SK-N-SH (cell line): ENCODE results near the gene PLG. TPM values are rescaled to one million over a fixed set of nuclear protein-coding genes. Genes with fewer than 3 reads are reported as not detected.

Source experiments
- CTCF ChIA-PET: fragments of 300-600, 350-600 bp; formaldehyde crosslinking; extraction: SDS; loops from one replicate; lab custom pipeline; 2021; lab: Yijun Ruan, JAX
- POLR2A ChIA-PET: fragments of 350-600 bp; sonication (Branson Sonifier 250); formaldehyde crosslinking; extraction: SDS; loops from one replicate; lab custom pipeline; 2020; ENCODE audit warnings: antibody characterized with exemption, inconsistent platforms; lab: Yijun Ruan, JAX
- DNase-seq: peaks from one replicate; pipeline ENCODE4 v3.0.0; 2012
- H2AFZ ChIP-seq: fragments of 200-600 bp; sonication (generic); 2 replicates; pipeline ENCODE4 v1.8.1; 2016; ENCODE audit warnings: antibody characterized with exemption, mild to moderate bottlenecking, low read depth
- H3F3A ChIP-seq: fragments of 200-600 bp; sonication (generic); replicated peaks from 2 replicates; pipeline ENCODE3; 2016; ENCODE audit warnings: antibody characterized with exemption, mild to moderate bottlenecking; ENCODE audit not compliant: insufficient read depth
- H3K27ac ChIP-seq, 2 experiments: fragments of 200-500 bp in 1 of 2; fragments of 200-600 bp in 1 of 2; sonication (Bioruptor generic) in 1 of 2; sonication (generic), shearing (Covaris generic) in 1 of 2; 2 replicates each; pipeline versions ENCODE4 v1.5.1 to v1.6.1; 2014 to 2016; ENCODE audit warnings: low read depth in 2 of 2, inconsistent platforms in 1 of 2, low read length in 1 of 2, mild to moderate bottlenecking in 1 of 2, mixed read lengths in 1 of 2
- H3K27me3 ChIP-seq: fragments of 200-600 bp; sonication (generic), shearing (Covaris generic); 2 replicates; pipeline ENCODE4 v1.6.1; 2016; ENCODE audit warnings: mixed run types; ENCODE audit not compliant: insufficient read depth
- H3K36me3 ChIP-seq, 2 experiments: fragments of 200-500 bp in 1 of 2; fragments of 200-600 bp in 1 of 2; sonication (Bioruptor generic) in 1 of 2; sonication (generic) in 1 of 2; replicated peaks in 1 of 2; 2 replicates each; pipeline versions ENCODE3 to v1.5.1; 2014 to 2016; ENCODE audit warnings: low read length in 1 of 2, mild to moderate bottlenecking in 1 of 2; ENCODE audit not compliant: insufficient read depth in 2 of 2, control insufficient read depth in 1 of 2
- H3K4me1 ChIP-seq, 2 experiments: fragments of 200-500 bp in 1 of 2; fragments of 200-600 bp in 1 of 2; sonication (Bioruptor generic) in 1 of 2; sonication (generic), shearing (Covaris generic) in 1 of 2; 2 replicates each; pipeline versions ENCODE4 v1.5.1 to v1.6.1; 2014 to 2016; ENCODE audit warnings: low read depth in 1 of 2, low read length in 1 of 2, mixed run types in 1 of 2; ENCODE audit not compliant: insufficient read depth in 2 of 2, control insufficient read depth in 1 of 2
- H3K4me2 ChIP-seq: fragments of 200-600 bp; sonication (generic), shearing (Covaris generic); 2 replicates; pipeline ENCODE4 v1.6.1; 2017; ENCODE audit warnings: mixed run types
- H3K4me3 ChIP-seq, 2 experiments: fragments of 200-500 bp in 1 of 2; fragments of 200-600 bp in 1 of 2; sonication (Bioruptor generic) in 1 of 2; sonication (generic), shearing (Covaris generic) in 1 of 2; 2 replicates each; pipeline versions ENCODE4 v1.5.1 to v1.8.1; 2014 to 2016; ENCODE audit warnings: low read depth in 2 of 2, inconsistent platforms in 1 of 2, low read length in 1 of 2, mild to moderate bottlenecking in 1 of 2, mixed read lengths in 1 of 2, moderate library complexity in 1 of 2
- H3K79me2 ChIP-seq: fragments of 200-600 bp; sonication (generic); 2 replicates; pipeline ENCODE4 v1.8.1; 2017; ENCODE audit warnings: mild to moderate bottlenecking; ENCODE audit not compliant: insufficient read depth
- H3K9ac ChIP-seq: fragments of 200-600 bp; sonication (generic); 2 replicates; pipeline ENCODE4 v1.6.1; 2017; ENCODE audit warnings: mixed run types
- H3K9me2 ChIP-seq: fragments of 200-600 bp; sonication (generic); 2 replicates; pipeline ENCODE4 v1.6.1; 2017; ENCODE audit warnings: mixed run types
- H3K9me3 ChIP-seq: fragments of 200-600 bp; sonication (generic); 2 replicates; pipeline ENCODE4 v1.6.1; 2017; ENCODE audit warnings: mixed run types, mild to moderate bottlenecking, moderate library complexity
- H4K20me1 ChIP-seq: fragments of 200-600 bp; sonication (generic); 2 replicates; pipeline ENCODE4 v1.6.1; 2017; ENCODE audit warnings: mild to moderate bottlenecking, mixed run types; ENCODE audit not compliant: insufficient read depth
- ELF1 ChIP-seq: IDR thresholded peaks from 2 replicates; pipeline ENCODE4 v1.4.0; 2012
- EP300 ChIP-seq, 2 experiments: IDR thresholded peaks; 2 replicates each; pipeline versions ENCODE4 v1.4.0 to v1.6.1; 2012; ENCODE audit warnings: borderline replicate concordance in 1 of 2, low read depth in 1 of 2, low read length in 1 of 2
- FOSL2 ChIP-seq: IDR thresholded peaks from 2 replicates; pipeline ENCODE4 v1.4.0; 2012; ENCODE audit warnings: low read depth, mild to moderate bottlenecking, moderate library complexity, borderline replicate concordance
- FOXM1 ChIP-seq: IDR thresholded peaks from 2 replicates; pipeline ENCODE4 v1.4.0; 2012; ENCODE audit warnings: low read depth, mild to moderate bottlenecking
- GATA2 ChIP-seq: sonication (generic); formaldehyde crosslinking; IDR thresholded peaks from 2 replicates; pipeline ENCODE4 v1.5.0; 2020; ENCODE audit warnings: mild to moderate bottlenecking, missing genetic modification reagents
- IRF3 ChIP-seq: fragments of 150-350 bp; IDR thresholded peaks from 2 replicates; pipeline ENCODE4 v1.6.1; 2016; ENCODE audit warnings: mild to moderate bottlenecking, low read depth, low read length
- JUND ChIP-seq: IDR thresholded peaks from 2 replicates; pipeline ENCODE4 v1.4.0; 2012
- MEF2A ChIP-seq: IDR thresholded peaks from 2 replicates; pipeline ENCODE4 v1.4.0; 2012; ENCODE audit warnings: low read depth, borderline replicate concordance
- NFIC ChIP-seq: IDR thresholded peaks from 2 replicates; pipeline ENCODE4 v1.4.0; 2012; ENCODE audit warnings: borderline replicate concordance
- NRF1 ChIP-seq: IDR thresholded peaks from 2 replicates; pipeline ENCODE4 v1.6.1; 2012; ENCODE audit warnings: low read depth, mild to moderate bottlenecking, low read length
- POLR2AphosphoS5 ChIP-seq: IDR thresholded peaks from 2 replicates; pipeline ENCODE4 v1.6.1; 2012; ENCODE audit warnings: low read depth, low read length
- RCOR1 ChIP-seq: fragments of 150-350 bp; IDR thresholded peaks from 2 replicates; pipeline ENCODE4 v1.6.1; 2017; ENCODE audit warnings: antibody characterized with exemption, low read length
- RFX5 ChIP-seq: IDR thresholded peaks from 2 replicates; pipeline ENCODE4 v1.6.1; 2012; ENCODE audit warnings: mild to moderate bottlenecking, improper control_type of control experiment, low read length
- RXRA ChIP-seq: IDR thresholded peaks from 2 replicates; pipeline ENCODE4 v1.4.0; 2012; ENCODE audit warnings: low read depth, mild to moderate bottlenecking, borderline replicate concordance
- SIN3A ChIP-seq: IDR thresholded peaks from 2 replicates; pipeline ENCODE4 v1.6.1; 2012; ENCODE audit warnings: low read depth, mild to moderate bottlenecking, low read length, moderate library complexity, borderline replicate concordance
- SMC3 ChIP-seq: IDR thresholded peaks from 2 replicates; pipeline ENCODE4 v1.6.1; 2012; ENCODE audit warnings: low read depth, low read length, improper control_type of control experiment
- TAF1 ChIP-seq: IDR thresholded peaks from 2 replicates; pipeline ENCODE4 v1.6.1; 2012; ENCODE audit warnings: low read depth, mild to moderate bottlenecking, low read length, moderate library complexity, borderline replicate concordance
- TCF12 ChIP-seq: IDR thresholded peaks from 2 replicates; pipeline ENCODE4 v1.4.0; 2012
- YY1 ChIP-seq: IDR thresholded peaks from 2 replicates; pipeline ENCODE4 v1.4.0; 2012; ENCODE audit warnings: low read depth, mild to moderate bottlenecking
- ZBTB33 ChIP-seq: IDR thresholded peaks from 2 replicates; pipeline ENCODE4 v1.4.0; 2012; ENCODE audit warnings: low read depth, borderline replicate concordance
- WGBS: methylation state at CpG from one replicate; pipeline ENCODE4 v1.1.6; 2017; ENCODE audit warnings: low lambda C conversion rate; 5-methylcytosine and 5-hydroxymethylcytosine counted together
- polyA plus RNA-seq, 3 experiments: library from polyadenylated mRNA; depleted of rRNA; stranded (reverse); fragments of >200 nt; gene quantifications; 2 replicates each; pipeline ENCODE4 v1.2.3, GENCODE V29; 2012
- TF ChIP-seq, protein P1 (sequence below): IDR thresholded peaks from 2 replicates; pipeline ENCODE4 v1.4.0; 2012; ENCODE audit warnings: low read depth, borderline replicate concordance
- TF ChIP-seq, protein P2 (sequence below): IDR thresholded peaks from 2 replicates; pipeline ENCODE4 v1.6.1; 2012; ENCODE audit warnings: mild to moderate bottlenecking, low read depth, low read length, moderate library complexity

The PLG gene
- polyA plus RNA-seq, 1 of the 3 experiments (the other 2 are of a cell fraction): not detected

DNA sequence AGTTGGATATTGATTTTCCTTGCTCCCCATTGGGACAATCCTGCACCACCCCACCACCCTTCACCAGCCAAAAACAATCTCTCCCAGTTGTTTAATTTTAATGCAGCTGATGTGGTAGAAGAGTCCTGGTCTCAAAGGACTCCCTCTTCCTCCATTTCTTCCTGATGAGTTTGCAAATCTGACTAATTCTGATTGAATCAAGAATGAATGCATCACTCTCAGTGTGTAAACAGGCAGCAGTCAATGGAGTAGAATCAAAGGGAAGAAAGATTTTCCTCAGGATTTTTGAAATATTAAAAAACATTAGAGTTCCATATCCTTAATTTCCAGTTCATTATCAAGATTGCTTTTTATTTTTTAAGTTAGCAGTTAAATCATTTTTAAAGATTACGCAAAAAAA lies 54.0 kb downstream of the PLG start (continued):
- TF ChIP-seq, protein P1, sequence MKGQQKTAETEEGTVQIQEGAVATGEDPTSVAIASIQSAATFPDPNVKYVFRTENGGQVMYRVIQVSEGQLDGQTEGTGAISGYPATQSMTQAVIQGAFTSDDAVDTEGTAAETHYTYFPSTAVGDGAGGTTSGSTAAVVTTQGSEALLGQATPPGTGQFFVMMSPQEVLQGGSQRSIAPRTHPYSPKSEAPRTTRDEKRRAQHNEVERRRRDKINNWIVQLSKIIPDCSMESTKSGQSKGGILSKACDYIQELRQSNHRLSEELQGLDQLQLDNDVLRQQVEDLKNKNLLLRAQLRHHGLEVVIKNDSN: no peak
- no peak for TF ChIP-seq NFIC
- TF ChIP-seq YY1: no peak

DNA sequence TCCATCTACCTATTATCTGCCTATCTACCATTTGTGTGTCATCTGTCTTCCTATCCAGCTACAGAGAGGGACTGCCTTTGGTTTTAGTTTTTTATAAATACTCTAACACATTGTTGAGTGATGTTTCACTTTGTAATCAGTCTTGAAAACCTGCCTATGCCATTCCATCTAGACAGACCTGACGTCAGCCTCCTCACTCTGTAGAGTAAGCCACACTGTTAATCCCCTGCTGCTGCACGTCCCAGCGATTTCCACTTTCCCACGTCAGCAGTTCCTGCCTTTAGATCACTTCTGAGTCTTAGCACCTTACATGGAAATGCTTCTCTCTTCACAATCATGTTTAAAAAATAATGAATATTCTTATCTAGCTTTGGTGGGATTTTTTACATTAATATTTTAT lies 54.8 kb downstream of the PLG start:
- POLR2A ChIA-PET: no interaction called here
- Histone ChIP-seq H3K36me3 (no peaks in the 10 kb centered on the region), H3K4me3 (no peak overlapping the region; a peak in 1 of 4 replicates), H3F3A (no peaks in the 10 kb centered on the region), H4K20me1 (no peaks in the 10 kb centered on the region), H3K4me1 (no peaks in the 10 kb centered on the region), H3K9me2 (no peaks in the 10 kb centered on the region), H3K9ac (no peak overlapping the region), H3K4me2 (no peak overlapping the region), H3K79me2 (no peaks in the 10 kb centered on the region), H3K27ac (no peak overlapping the region), H3K9me3 (no peaks in the 10 kb centered on the region), H3K27me3 (peaks cover 4% of the 10 kb centered on the region), H2AFZ (no peak overlapping the region)
- no peak for TF ChIP-seq NRF1
- no peak for TF ChIP-seq FOSL2
- TF ChIP-seq SMC3: no peak
- TF ChIP-seq TAF1: no peak
- TF ChIP-seq GATA2 (CRISPR knock-in tag): no peak
- no peak for TF ChIP-seq EP300 (IDR thresholded peaks at IDR 0.05; ENCODE audit: borderline replicate concordance in 1 of 2, low read depth in 1 of 2, low read length in 1 of 2)
- no peak for TF ChIP-seq TCF12
- TF ChIP-seq RCOR1: no peak
- TF ChIP-seq RFX5: no peak
- TF ChIP-seq SIN3A: no peak
- DNase-seq: no peak
- WGBS: 2% methylated on average over 4 of the region's 4 CpGs
- CTCF ChIA-PET: interaction anchor here (0.7 kb wide), 1 partner anchor 9 kb away, joined by 4 read pairs; no protein-coding TSS in a partner anchor

DNA sequence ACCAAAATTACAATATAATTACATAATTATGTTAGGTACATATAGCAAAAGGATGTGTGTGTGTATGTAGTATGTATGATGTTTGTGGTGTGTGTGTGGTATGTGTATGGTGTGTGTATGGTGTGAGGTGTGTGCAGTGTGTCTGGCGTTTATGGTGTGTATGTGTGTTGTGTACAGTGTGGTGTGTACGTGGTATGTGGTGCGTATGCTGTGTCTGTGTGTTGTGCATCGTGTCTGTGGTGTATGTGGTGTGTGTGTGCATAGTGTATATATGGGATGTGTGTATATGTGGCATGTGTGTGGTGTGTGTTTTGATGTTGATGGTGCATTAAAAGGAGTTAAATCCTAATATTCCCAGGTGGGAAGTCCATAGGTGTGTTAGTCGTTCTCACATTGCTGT lies 62.8 kb downstream of the PLG start:
- CTCF ChIA-PET: interaction anchor here (1.0 to 3.0 kb wide), 3 partner anchors 10 to 231 kb away, joined by 3 to 28 read pairs (median 3); no protein-coding TSS in a partner anchor

More for the DNA sequence above, 62.8 kb downstream of the PLG start:
- DNase-seq: no peak
- Histone ChIP-seq H3K4me2 (no peak overlapping the region), H3K79me2 (no peaks in the 10 kb centered on the region), H2AFZ (no peak overlapping the region), H3K36me3 (no peaks in the 10 kb centered on the region), H4K20me1 (no peaks in the 10 kb centered on the region), H3F3A (no peaks in the 10 kb centered on the region), H3K27me3 (no peaks in the 10 kb centered on the region; the same call in 1 of the 2 replicates), H3K27ac (no peak overlapping the region), H3K9me3 (no peaks in the 10 kb centered on the region), H3K9ac (no peak overlapping the region), H3K4me1 (no peaks in the 10 kb centered on the region; a peak in 1 of 4 replicates), H3K9me2 (no peaks in the 10 kb centered on the region), H3K4me3 (no peak overlapping the region)
- POLR2A ChIA-PET: no interaction called here
- 17% methylated on average over 5 of the region's 5 CpGs for WGBS
- TF ChIP-seq JUND: no peak
- TF ChIP-seq, protein P2, sequence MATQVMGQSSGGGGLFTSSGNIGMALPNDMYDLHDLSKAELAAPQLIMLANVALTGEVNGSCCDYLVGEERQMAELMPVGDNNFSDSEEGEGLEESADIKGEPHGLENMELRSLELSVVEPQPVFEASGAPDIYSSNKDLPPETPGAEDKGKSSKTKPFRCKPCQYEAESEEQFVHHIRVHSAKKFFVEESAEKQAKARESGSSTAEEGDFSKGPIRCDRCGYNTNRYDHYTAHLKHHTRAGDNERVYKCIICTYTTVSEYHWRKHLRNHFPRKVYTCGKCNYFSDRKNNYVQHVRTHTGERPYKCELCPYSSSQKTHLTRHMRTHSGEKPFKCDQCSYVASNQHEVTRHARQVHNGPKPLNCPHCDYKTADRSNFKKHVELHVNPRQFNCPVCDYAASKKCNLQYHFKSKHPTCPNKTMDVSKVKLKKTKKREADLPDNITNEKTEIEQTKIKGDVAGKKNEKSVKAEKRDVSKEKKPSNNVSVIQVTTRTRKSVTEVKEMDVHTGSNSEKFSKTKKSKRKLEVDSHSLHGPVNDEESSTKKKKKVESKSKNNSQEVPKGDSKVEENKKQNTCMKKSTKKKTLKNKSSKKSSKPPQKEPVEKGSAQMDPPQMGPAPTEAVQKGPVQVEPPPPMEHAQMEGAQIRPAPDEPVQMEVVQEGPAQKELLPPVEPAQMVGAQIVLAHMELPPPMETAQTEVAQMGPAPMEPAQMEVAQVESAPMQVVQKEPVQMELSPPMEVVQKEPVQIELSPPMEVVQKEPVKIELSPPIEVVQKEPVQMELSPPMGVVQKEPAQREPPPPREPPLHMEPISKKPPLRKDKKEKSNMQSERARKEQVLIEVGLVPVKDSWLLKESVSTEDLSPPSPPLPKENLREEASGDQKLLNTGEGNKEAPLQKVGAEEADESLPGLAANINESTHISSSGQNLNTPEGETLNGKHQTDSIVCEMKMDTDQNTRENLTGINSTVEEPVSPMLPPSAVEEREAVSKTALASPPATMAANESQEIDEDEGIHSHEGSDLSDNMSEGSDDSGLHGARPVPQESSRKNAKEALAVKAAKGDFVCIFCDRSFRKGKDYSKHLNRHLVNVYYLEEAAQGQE: no peak
- no peak for TF ChIP-seq FOXM1
- no peak for TF ChIP-seq POLR2AphosphoS5
- TF ChIP-seq RXRA: no peak
- TF ChIP-seq TAF1: no peak
- TF ChIP-seq TCF12: no peak
- no peak for TF ChIP-seq MEF2A
- TF ChIP-seq ELF1: no peak
- TF ChIP-seq NFIC: no peak
- no peak for TF ChIP-seq IRF3
- TF ChIP-seq ZBTB33: no peak
